ENCODE results near the gene NUDC.

GRCh38 chr1:26950602-26951001 lies 29.1 kb downstream of the NUDC start:
- TF ChIP-seq CTCF (conservative IDR thresholded peaks at IDR 0.05; ENCODE audit: low read depth, low read length), result no peak
- no peak for TF ChIP-seq EZH2 (IDR thresholded peaks at IDR 0.05; ENCODE audit: low read length, unreplicated experiment)
- no peak for TF ChIP-seq EZH2phosphoT487 (IDR thresholded peaks at IDR 0.05; ENCODE audit: borderline replicate concordance, low read length)
